Measurements from ENCODE around the gene HBG1.
"Not testable (repeated sequence)": the region's sequence is repeated elsewhere in the genome, so short reads cannot be mapped to it uniquely, and the experiment has no call there.

DNA sequence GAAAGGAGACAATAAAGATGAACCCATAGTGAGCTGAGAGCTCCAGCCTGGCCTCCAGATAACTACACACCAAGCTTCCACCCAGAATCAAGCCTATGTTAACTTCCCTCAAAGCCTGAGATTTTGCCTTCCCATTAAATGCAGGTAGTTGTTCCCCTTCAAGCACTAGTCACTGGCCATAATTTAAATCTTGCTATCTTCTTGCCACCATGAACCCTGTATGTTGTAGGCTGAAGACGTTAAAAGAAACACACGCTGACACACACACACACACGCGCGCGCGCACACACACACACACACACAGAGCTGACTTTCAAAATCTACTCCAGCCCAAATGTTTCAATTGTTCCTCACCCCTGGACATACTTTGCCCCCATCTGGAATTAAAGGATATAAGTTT is 1.2 kb downstream of the HBG1 start:
- TF ChIP-seq, protein P1, sequence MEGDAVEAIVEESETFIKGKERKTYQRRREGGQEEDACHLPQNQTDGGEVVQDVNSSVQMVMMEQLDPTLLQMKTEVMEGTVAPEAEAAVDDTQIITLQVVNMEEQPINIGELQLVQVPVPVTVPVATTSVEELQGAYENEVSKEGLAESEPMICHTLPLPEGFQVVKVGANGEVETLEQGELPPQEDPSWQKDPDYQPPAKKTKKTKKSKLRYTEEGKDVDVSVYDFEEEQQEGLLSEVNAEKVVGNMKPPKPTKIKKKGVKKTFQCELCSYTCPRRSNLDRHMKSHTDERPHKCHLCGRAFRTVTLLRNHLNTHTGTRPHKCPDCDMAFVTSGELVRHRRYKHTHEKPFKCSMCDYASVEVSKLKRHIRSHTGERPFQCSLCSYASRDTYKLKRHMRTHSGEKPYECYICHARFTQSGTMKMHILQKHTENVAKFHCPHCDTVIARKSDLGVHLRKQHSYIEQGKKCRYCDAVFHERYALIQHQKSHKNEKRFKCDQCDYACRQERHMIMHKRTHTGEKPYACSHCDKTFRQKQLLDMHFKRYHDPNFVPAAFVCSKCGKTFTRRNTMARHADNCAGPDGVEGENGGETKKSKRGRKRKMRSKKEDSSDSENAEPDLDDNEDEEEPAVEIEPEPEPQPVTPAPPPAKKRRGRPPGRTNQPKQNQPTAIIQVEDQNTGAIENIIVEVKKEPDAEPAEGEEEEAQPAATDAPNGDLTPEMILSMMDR (IDR thresholded peaks at IDR 0.05; ENCODE audit: extremely low read depth in 1 of 2, insufficient read depth in 1 of 2, low read depth in 1 of 2, low read length in 2 of 2) = not testable (repeated sequence)
- not testable (repeated sequence) for TF ChIP-seq EZH2 (IDR thresholded peaks at IDR 0.05; ENCODE audit: borderline replicate concordance, low read depth, low read length, severe bottlenecking); POLR2AphosphoS5 (IDR thresholded peaks at IDR 0.05; ENCODE audit: insufficient read depth, low read depth, low read length); MYC (IDR thresholded peaks at IDR 0.05; ENCODE audit: low read depth, low read length); POLR2A (IDR thresholded peaks at IDR 0.05; ENCODE audit: low read depth, low read length); GATA2 (IDR thresholded peaks at IDR 0.05; ENCODE audit: insufficient read depth, insufficient read length, low read depth, low read length); FOS (IDR thresholded peaks at IDR 0.05; ENCODE audit: borderline replicate concordance, insufficient read depth, low read length)
- TF ChIP-seq, protein P2, sequence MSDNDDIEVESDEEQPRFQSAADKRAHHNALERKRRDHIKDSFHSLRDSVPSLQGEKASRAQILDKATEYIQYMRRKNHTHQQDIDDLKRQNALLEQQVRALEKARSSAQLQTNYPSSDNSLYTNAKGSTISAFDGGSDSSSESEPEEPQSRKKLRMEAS (IDR thresholded peaks at IDR 0.05; ENCODE audit: insufficient read depth, insufficient read length) = not testable (repeated sequence)

All from endothelial cell of umbilical vein (primary cell).